HG03066 (cell line): ENCODE measurements around the gene STX10.
"Not testable (repeated sequence)": the region's sequence is repeated elsewhere in the genome, so short reads cannot be mapped to it uniquely, and the experiment has no call there.

ENCODE experiments used
- ATAC-seq: cut with Tn5 transposase; IDR thresholded peaks from one replicate; pipeline ENCODE4 v1.9.1; 2021; ENCODE audit warnings: low read depth; ENCODE audit not compliant: unreplicated experiment

Gene STX10, protein sequence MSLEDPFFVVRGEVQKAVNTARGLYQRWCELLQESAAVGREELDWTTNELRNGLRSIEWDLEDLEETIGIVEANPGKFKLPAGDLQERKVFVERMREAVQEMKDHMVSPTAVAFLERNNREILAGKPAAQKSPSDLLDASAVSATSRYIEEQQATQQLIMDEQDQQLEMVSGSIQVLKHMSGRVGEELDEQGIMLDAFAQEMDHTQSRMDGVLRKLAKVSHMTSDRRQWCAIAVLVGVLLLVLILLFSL

DNA sequence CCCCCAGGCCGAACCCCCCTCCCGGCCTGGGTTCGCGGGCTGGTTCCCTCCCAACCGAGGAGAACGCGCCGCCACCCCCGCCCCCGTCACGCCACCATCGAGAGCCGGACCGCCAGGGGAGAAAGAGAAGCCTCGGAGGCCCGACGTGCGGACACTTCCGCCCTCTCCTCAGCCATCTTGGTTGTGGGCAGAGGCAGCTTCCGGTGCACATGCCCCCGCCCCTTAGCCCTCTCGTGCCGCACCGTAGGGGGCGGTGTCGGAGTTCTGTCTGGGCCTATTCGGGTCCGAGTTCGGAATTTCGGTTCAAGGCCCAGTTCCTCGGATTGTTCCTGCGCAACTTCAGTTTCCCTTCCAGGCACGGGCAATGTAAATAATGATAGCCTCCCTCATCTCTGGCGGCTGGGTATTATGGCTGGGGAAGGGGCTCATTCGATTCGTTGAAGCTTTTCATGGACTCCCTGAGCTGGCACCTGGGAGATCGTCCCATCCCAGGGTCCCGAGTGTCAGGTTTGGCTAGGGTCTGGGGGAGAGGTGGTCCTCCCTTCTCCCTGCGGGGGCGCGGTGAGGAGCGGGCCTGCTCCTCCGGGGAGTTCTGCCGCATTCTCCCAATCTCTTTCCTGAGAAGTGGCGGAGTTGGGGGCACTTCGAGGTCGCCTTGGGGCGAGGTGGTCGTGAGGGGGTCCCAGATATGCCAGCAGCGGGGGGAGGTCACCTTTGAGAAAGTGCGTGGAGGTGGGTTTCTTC is at the start of gene STX10, which contains the start of gene IER2:
Gene STX10 (minus strand): TSS at position 189 of the 744 bp plus-strand sequence. CDS start 202 bp downstream, outside the sequence.
Gene IER2 (plus strand): TSS at position 225 of the 744 bp plus-strand sequence. CDS start 2,776 bp downstream, outside the sequence.
- no peak for ATAC-seq

DNA sequence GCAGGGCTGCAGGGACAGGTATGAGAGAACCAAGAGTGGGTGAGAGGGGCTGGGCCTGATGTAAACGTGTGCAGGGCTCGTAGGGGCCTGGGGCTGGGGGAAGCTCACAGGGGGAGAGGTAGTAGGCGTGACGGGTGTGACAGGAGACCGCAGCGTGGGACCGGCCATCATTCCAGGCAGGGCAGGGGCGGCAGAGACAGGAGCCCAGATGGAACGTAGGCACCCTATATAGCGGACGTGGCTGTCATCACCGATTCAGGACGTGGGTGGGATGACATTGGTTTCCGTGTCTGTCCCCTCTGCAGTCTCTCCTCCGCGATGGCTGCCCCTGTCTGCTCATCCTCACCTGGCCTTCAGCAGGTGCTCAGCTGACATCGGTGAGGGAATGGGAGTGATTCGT is 48.5 kb upstream of the STX10 start:
- no peak for ATAC-seq

DNA sequence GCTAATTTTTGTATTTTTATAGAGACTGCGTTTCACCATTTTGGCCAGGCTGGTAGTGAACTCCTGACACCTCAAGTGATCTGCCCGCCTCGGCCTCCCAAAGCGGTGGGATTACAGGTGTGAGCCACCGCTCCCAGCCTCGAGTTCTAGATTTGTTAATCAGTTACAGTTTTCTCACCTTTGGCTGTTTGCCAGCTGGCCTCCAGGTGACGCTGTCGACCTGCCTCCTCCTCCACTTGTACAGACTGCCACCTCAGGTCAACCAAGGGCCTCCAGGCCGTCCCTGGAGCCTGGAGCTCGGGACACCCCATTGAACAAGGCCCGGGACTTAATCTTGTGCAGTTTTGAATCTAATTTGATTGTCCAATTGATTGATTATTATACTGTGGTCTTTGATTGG is 45.5 kb upstream of the STX10 start:
- ATAC-seq = no peak

DNA sequence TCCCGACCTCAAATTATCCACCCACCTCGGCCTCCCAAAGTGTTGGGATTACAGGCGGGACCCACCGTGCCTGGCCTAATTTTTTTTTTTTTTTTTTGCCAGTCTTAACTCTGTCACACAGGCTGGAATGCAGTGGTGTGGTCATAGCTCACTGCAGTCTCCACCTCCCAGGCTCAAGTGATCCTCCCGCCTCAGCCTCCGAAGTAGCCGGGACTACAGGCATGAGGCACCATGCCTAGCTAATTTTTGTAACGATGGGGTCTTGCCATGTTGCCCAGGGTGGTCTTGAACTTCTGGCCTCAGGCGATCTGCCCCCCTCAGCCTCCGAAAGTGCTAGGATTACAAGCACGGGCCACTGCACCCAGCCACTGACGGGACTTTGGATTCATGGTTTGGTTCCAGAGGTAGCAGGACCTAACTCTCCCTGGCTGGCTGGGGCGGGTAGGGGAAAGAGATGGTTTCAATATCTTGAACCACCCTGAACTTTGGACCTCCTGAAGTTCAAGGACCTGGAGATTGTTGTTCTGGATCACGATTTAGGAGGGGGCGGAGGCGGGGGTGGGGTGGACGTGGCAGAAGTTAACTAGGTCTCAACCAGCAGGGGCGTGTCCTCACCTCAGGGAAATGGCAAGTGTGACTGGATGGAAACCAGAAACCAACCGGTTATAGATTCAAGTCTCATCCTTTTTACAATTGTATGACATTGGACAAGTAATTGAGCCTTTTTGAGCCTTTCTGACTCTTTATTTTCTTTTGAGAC is 40.8 kb upstream of the STX10 start:
- no peak for ATAC-seq

DNA sequence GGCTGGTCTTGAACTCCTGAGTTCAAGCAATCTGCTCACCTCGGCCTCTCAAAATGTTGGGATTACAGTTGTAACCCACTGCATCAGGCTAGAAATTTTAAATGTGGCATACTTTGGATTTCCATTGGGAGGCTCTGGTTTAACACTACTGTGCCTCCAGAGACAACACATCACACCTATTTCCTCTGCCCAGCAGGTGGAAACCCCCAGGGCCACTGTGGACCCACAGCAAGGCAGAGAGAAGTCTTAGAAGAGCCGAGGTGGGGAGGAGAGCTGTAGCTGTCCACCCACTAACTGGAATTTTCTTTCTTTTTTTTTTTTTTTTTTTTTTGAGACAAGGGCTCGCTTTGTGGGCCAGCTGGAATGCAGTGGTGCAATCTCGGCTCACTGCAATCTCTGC is 39.4 kb upstream of the STX10 start:
- ATAC-seq = no peak

DNA sequence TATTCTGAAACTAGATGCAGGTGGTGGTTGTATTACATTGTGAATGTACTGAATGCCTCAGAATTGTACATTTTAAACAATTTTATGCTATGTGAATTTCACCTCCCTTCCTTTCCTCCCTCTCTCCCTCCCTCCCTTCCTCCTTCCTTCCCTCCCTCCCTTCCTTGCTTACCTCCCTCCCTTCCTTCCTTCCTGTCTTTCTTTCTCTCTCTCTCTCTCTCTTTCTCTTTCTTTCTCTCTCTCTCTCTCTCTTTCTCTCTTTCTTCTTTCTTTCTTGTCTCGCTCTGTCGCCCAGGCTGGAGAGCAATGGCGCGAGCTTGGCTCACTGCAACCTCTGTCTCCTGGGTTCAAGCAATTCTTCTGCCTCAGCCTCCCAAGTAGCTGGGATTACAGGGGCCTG is 37.2 kb upstream of the STX10 start:
- no peak for ATAC-seq

DNA sequence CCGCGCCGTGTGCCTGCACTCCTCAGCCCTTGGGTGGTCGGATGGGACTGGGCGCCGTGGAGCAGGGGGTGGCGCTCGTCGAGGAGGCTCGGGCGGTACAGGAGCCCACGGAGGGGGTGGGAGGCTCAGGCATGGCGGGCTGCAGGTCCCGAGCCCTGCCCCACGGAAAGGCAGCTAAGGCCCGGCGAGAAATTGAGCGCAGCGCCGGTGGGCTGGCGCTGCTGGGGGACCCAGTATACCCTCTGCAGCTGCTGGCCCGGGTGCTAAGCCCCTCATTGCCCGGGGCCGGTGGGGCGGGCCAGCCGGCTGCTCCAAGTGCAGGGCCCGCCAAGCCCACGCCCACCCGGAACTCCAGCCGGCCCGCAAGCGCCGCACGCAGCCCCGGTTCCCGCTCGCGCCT is 36.5 kb upstream of the STX10 start:
- ATAC-seq = not testable (repeated sequence)

DNA sequence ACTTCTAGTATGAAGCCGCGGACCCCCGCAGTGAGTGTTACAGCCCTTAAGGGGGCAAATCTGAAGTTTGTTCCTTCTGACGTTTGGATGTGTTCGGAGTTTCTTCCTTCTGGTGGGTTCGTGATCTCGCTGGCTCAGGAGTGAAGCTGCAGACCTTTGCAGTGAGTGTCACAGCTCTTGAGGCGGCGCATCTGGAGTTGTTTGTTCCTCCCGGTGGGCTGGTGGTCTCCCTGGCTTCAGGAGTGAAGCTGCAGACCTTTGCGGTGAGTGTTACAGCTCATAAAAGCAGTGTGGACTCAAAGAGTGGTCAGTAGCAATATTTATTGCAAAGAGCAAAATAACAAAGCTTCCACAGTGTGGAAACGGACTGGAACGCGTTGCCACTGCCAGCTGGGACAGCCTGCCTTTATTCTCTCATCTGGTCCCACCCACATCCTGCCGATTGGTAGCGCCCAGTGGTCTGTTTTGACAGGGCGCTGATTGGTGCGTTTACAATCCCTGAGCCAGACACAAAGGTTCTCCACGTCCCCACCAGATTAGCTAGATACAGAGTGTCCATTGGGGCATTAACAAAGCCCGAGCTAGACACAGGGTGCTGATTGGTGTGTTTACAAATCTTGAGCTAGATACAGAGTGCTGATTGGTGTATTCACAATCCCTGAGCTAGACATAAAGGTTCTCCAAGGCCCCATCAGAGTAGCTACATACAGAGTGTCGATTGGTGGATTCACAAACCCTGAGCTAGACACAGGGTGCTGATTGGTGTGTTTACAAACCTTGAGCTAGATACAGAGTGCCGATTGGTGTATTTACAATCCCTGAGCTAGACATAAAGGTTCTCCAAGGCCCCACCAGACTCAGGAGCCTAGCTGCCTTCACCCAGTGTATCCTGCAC is 35.8 kb upstream of the STX10 start:
- not testable (repeated sequence) for ATAC-seq

DNA sequence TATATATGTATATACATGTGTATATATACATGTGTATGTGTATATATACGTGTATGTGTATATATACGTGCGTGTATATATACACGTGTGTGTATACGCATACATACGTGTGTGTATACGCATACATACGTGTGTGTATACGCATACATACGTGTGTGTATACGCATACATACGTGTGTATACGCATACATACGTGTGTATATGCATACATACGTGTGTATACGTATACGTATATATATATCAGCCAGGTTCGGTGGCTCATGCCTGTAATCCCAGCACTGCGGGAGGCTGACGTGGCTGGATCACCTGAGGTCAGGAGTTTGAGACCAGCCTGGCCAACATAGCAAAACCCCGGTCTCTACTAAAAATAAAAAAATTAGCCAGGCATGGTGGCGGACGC is 34.8 kb upstream of the STX10 start:
- not testable (repeated sequence) for ATAC-seq

DNA sequence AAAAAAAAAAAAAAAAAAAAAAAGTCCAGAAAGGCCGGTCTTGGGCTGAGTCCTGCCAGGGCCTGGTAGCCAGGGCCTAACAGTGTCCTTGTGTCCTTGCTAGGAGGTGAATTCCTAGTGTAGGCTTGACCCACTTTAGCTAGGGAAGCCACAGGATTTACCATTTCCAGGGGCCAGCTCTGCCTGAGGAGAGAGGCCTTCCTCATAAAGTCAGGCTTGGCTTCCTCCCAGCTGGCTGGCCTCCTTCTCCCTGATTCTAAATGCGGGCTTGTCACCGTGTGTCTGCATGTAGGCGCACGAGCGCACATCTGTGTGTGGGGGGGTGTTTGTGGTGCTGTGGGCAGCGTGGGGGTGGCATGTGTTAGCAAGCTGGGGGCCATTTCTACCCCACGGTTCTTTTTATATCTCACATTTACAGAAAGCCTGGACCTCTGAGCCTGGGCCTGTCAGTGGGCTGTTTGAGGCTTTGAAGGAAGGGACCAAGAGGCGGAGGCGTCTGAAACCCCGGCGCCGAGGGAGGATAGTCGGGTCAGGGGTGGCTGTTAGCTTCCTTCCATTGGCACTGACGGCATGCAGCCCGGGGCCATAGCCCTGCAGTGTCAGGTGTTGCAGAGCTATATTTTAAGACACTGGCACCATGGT is 31.7 kb upstream of the STX10 start:
- no peak for ATAC-seq

DNA sequence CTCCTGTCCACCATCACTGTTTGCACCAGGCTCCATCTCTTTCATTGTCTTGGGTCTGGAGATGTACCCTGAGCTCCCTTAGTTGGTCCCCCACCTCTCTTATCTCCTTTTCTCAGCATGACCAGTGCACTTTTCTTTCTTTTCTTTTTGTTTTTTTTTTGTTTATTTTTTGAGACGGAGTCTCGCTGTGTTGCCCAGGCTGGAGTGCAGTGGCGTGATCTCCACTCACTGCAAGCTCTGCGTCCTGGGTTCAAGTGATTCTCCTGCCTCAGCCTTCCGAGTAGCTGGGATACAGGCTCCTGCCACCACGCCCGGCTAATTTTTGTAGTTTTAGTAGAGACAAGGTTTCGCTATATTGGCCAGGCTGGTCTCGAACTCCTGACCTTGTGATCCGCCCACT is 28.1 kb upstream of the STX10 start:
- not testable (repeated sequence) for ATAC-seq

DNA sequence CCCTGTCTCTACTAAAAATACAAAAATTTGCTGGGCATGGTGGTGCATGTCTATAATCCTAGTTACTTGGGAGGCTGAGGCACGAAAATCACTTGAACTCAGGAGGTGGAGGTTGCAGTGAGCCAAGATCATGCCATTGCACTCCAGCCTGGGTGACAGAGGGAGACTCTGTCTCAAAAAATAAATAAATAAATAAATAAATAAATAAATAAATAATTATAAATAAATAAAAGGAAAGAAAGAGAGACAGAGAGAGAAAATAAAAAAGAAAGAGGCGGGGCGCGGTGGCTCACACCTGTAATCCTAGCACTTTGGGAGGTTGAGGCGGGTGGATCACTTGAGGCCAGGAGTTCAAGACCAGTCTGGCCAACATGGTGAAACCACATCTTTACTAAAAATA is 27.4 kb upstream of the STX10 start:
- ATAC-seq = not testable (repeated sequence)

DNA sequence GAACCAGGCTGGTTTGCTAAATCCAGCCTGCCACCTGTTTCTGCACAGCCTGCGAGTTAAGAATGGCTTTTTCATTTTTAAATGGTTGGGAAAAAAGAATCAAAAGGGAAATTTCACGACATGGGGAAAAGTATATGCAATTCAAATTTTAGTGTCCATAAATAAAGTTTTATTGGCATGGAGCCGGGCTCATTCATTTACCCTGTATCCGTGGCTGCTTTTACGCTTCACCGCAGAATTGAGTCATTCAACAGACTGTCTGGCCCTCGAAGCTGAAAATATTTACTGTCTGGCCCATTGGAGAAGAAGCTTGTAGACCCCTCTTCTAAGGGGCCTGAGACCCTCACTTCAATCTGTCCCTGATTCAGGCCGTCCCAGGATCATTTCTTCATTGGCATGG is 26.2 kb upstream of the STX10 start:
- ATAC-seq = no peak

DNA sequence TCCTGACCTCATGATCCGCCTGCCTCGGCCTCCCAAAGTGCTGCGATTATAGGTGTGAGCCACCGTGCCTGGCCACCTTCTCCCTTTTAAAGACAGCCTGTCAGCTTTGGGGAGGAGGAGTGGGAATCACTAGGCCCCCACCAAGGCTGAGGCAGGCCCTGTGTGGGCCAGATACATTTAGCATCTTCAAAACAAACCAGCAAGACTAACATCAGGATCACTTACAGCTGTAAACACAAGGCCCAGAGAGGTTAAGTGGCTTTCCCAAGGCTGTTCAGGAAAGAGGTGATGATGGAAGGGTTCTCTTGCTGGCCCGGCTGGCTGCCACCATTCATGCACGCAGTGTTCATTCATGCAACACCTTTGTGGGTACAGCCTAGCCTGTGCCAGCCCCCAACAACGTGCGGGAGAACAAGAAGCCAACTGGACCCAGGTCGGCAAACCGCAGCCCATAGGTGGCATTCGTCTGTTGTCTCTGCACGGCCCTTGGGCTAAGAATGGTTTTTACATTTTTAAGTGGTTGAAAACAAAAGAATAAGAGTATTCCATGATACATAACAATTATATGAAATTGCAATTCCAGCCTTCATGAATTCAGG is 23.1 kb upstream of the STX10 start:
- no peak for ATAC-seq

DNA sequence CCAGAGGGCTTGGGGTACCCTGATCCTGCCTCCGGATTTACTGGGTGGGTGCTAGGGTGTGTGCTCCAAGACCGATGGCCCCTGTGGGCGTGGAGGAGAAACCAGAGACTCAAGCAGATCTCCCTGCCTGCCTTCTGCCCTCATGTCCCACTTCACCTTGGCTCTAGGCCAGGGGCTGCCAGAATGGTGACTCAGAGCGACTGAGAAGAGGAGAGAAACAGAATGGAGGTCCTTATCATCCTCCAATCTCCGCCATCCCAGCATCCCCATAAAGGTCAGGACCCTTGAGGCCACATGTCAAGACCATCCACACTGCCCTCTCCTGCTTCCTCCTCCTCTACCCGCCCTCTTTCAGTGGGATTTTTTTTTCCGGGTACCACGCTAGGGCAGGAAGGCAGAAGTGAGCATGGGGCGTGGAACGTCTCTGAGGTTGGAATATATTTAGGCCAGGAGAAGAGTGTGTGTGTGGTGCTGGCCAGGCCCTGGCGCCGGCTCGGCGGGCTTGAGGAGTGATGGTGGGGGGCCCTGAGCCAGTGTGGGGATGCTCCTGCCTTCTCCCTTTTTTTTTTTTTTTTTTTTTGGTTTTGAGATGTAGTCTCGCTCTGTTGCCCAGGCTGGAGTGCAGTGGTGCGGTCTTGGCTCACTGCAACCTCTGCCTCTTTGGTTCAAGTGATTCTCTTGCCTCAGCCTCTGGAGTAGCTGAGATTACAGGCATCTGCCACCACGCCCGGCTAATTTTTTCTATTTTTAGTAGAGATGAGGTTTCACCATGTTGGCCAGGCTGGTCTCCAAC is 22.4 kb upstream of the STX10 start:
- no peak for ATAC-seq

DNA sequence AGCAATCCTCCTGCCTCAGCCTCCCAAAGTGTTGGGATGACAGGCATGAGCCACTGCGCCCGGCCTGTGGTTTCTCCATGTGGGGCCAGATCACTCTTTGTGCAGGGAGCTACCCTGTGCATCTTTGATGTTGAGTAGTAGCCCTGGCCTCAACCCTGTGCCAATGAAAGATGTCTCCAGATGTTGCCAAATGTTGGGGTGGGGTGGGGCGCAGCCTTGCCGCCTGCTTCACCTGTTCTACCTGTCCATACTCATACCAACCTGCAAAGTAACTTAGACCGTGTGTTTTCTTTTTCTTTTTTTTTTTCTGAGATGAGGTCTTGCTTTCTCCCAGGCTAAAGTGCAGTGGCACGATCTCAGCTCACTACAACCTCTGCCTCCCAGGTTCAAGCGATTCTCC is 21.0 kb upstream of the STX10 start:
- ATAC-seq = no peak

DNA sequence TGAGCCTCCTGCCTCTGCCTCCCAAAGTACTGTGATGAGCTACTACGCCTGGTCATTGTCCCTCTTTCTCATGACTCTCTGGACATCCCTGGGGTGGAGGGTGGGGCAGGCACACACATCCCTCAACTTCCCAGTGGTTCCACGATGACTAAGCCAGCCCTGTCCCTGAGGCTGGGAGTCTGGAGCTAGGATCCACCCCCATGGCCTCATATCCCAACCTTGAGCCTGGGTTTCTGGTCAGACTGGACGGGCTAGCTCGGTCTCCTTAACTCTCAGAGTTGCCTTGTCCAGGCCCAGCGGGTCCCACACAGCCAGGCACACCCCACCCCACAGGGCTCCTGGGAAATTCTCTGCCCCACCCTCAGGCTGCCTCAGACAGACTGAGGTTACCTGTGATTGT is 19.6 kb upstream of the STX10 start:
- ATAC-seq = no peak

DNA sequence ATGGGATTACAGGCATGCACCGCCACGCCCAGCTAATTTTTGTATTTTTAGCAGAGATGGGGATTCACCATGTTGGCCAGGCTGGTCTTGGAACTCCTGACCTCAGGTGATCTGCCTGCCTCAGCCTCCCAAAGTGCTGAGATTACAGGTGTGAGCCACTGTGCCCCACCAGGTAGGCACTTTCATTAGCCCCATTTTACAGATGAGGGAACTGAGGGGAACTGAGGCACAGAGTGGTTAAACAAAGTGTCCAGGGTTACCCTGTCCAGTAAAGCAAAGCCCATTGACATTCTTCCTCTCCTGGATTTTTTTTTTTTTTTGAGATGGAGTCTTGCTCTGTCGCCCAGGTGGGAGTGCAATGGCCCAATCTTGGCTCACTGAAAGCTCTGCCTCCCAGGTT is 16.0 kb upstream of the STX10 start:
- ATAC-seq = not testable (repeated sequence)
